MM.1S (cell line): ENCODE measurements around the gene STAT5A.

Experiments
- CTCF ChIP-seq: fragments of 300-600 bp; sonication (generic); IDR thresholded peaks from 2 replicates; pipeline ENCODE4 v1.5.1; 2016; ENCODE audit warnings: antibody characterized with exemption, low read length, mixed read lengths
- EZH2 ChIP-seq: fragments of 300-600 bp; sonication (generic); optimal IDR thresholded peaks from 2 replicates; pipeline ENCODE3; 2017; ENCODE audit warnings: low read depth, mild to moderate bottlenecking, antibody characterized with exemption, low read length, mixed read lengths

- TF ChIP-seq CTCF (no peak), EZH2 (no peak)
These were observed 11.0 kb upstream of the STAT5A start for GRCh38 chr17:42277342-42277712.
